Neural progenitor cell (in vitro differentiated cells): Measurements from ENCODE around the gene SELENOO. TPM values are rescaled to one million over a fixed set of nuclear protein-coding genes. Genes with fewer than 3 reads are reported as not detected.

Source experiments
- DNase-seq: peaks from one replicate; pipeline ENCODE4 v3.0.0-alpha.2; 2016; ENCODE audit warnings: low spot score
- H2AFZ ChIP-seq: fragments of 200-600 bp; sonication (generic); replicated peaks from 2 replicates; pipeline ENCODE4 v1.6.1; 2016; ENCODE audit warnings: antibody characterized with exemption
- H3F3A ChIP-seq: fragments of 200-600 bp; sonication (generic); 2 replicates; pipeline ENCODE4 v1.6.1; 2016; ENCODE audit warnings: antibody characterized with exemption, low read depth
- H3K27ac ChIP-seq: fragments of 200-600 bp; sonication (generic); 2 replicates; pipeline ENCODE4 v1.5.1; 2016; ENCODE audit warnings: mild to moderate bottlenecking
- H3K27me3 ChIP-seq: fragments of 200-600 bp; sonication (generic); 2 replicates; pipeline ENCODE4 v1.6.1; 2016; ENCODE audit warnings: mild to moderate bottlenecking, moderate library complexity
- H3K36me3 ChIP-seq: fragments of 200-600 bp; sonication (generic); 2 replicates; pipeline ENCODE4 v1.5.1; 2016
- H3K4me1 ChIP-seq: fragments of 200-600 bp; sonication (generic); 2 replicates; pipeline ENCODE4 v1.6.1; 2016; ENCODE audit warnings: mixed run types
- H3K4me2 ChIP-seq: fragments of 200-600 bp; sonication (generic); 2 replicates; pipeline ENCODE4 v1.6.1; 2016
- H3K4me3 ChIP-seq: fragments of 200-600 bp; sonication (generic); 2 replicates; pipeline ENCODE4 v1.5.1; 2016
- H3K79me2 ChIP-seq: fragments of 200-600 bp; sonication (generic); 2 replicates; pipeline ENCODE4 v1.6.1; 2016; ENCODE audit warnings: low read depth
- H3K9ac ChIP-seq: fragments of 200-600 bp; sonication (generic); 2 replicates; pipeline ENCODE4 v1.6.1; 2016
- H3K9me3 ChIP-seq: fragments of 200-600 bp; sonication (generic); 2 replicates; pipeline ENCODE4 v1.5.1; 2016; ENCODE audit warnings: low read depth
- H4K20me1 ChIP-seq: fragments of 200-600 bp; sonication (generic); 2 replicates; pipeline ENCODE4 v1.6.1; 2016; ENCODE audit warnings: low read depth
- H3K27ac Mint-ChIP-seq: 3 replicates; pipeline ENCODE4 v1.8.0; 2021; ENCODE audit warnings: mixed read lengths
- H3K27me3 Mint-ChIP-seq: 2 replicates; pipeline ENCODE4 v1.8.0; 2022; ENCODE audit warnings: low read depth, mild to moderate bottlenecking, inconsistent platforms, moderate library complexity, mixed read lengths; ENCODE audit not compliant: insufficient read depth
- H3K36me3 Mint-ChIP-seq: 3 replicates; pipeline ENCODE4 v1.8.0; 2021; ENCODE audit warnings: mixed read lengths
- H3K4me1 Mint-ChIP-seq: 3 replicates; pipeline ENCODE4 v1.8.0; 2021; ENCODE audit warnings: mixed read lengths
- H3K4me3 Mint-ChIP-seq: 3 replicates; pipeline ENCODE4 v1.8.0; 2021; ENCODE audit warnings: mild to moderate bottlenecking, moderate library complexity, mixed read lengths
- H3K9me3 Mint-ChIP-seq: 3 replicates; pipeline ENCODE4 v1.8.0; 2020; ENCODE audit warnings: mixed read lengths
- CTCF ChIP-seq: fragments of 200-600 bp; sonication (generic); IDR thresholded peaks from 2 replicates; pipeline ENCODE4 v1.5.1; 2017; ENCODE audit warnings: antibody characterized with exemption, mild to moderate bottlenecking
- EZH2 ChIP-seq: fragments of 200-600 bp; sonication (generic); IDR thresholded peaks from 2 replicates; pipeline ENCODE4 v1.6.1; 2017; ENCODE audit warnings: antibody characterized with exemption, mild to moderate bottlenecking, moderate library complexity
- EZH2phosphoT487 ChIP-seq: fragments of 200-600 bp; sonication (generic); IDR thresholded peaks from 2 replicates; pipeline ENCODE4 v1.6.1; 2017; ENCODE audit warnings: antibody characterized with exemption
- total RNA-seq: library from RNA; depleted of rRNA; stranded (reverse); fragments of >200 nt; gene quantifications from 2 replicates; pipeline ENCODE4 v1.2.3, GENCODE V29; 2015; ENCODE audit warnings: low replicate concordance

The SELENOO gene
- total RNA-seq, 1 donor from 2014 or later = 7.6 TPM

GRCh38 chr22:50229370-50229769 lies 28.6 kb downstream of the SELENOO start:
- H3K36me3 ChIP-seq = no peaks in the 10 kb centered on the region
- H3K4me2 ChIP-seq = no peak overlapping the region
- Mint-ChIP-seq H3K4me1 (no peaks in the 10 kb centered on the region), H3K9me3 (no peaks in the 10 kb centered on the region), H3K27ac (no peak overlapping the region), H3K36me3 (peaks cover 15% of the 10 kb centered on the region), H3K4me3 (no peak overlapping the region), H3K27me3 (peaks cover 6% of the 10 kb centered on the region)
- DNase-seq = no peak
- no peaks in the 10 kb centered on the region for H3K79me2 ChIP-seq
- peaks cover 5% of the 10 kb centered on the region for H4K20me1 ChIP-seq
- no peak overlapping the region for H2AFZ ChIP-seq
- TF ChIP-seq CTCF (no peak), EZH2phosphoT487 (no peak), EZH2 (no peak)
- no peak overlapping the region for H3K4me3 ChIP-seq
- no peak overlapping the region for H3K9ac ChIP-seq
- no peaks in the 10 kb centered on the region for H3F3A ChIP-seq
- no peaks in the 10 kb centered on the region for H3K27me3 ChIP-seq
- H3K27ac ChIP-seq = no peak overlapping the region
- no peaks in the 10 kb centered on the region for H3K4me1 ChIP-seq
- no peaks in the 10 kb centered on the region for H3K9me3 ChIP-seq

- Mint-ChIP-seq H3K27me3 (peaks cover 8% of the 10 kb centered on the region), H3K36me3 (peaks cover 24% of the 10 kb centered on the region), H3K4me1 (peaks cover 9% of the 10 kb centered on the region), H3K27ac (no peak overlapping the region), H3K4me3 (no peak overlapping the region), H3K9me3 (peaks cover 3% of the 10 kb centered on the region)
- Histone ChIP-seq H3K4me2 (no peak overlapping the region), H2AFZ (no peak overlapping the region), H4K20me1 (peaks cover 13% of the 10 kb centered on the region), H3K9me3 (no peaks in the 10 kb centered on the region), H3K9ac (no peak overlapping the region), H3K27me3 (no peaks in the 10 kb centered on the region), H3F3A (peaks cover 9% of the 10 kb centered on the region), H3K27ac (no peak overlapping the region), H3K36me3 (no peaks in the 10 kb centered on the region), H3K4me1 (no peaks in the 10 kb centered on the region), H3K79me2 (peaks cover 15% of the 10 kb centered on the region), H3K4me3 (no peak overlapping the region)
- no peak for DNase-seq
- TF ChIP-seq CTCF (no peak), EZH2phosphoT487 (no peak), EZH2 (no peak)
Observed at GRCh38 chr22:50232481-50233151, 31.8 kb downstream of the SELENOO start.

- H3F3A ChIP-seq = peaks cover 9% of the 10 kb centered on the region
- TF ChIP-seq EZH2 (no peak), EZH2phosphoT487 (no peak), CTCF (no peak)
- Mint-ChIP-seq H3K27ac (no peak overlapping the region), H3K4me1 (peaks cover 14% of the 10 kb centered on the region), H3K27me3 (peaks cover 10% of the 10 kb centered on the region), H3K9me3 (peaks cover 3% of the 10 kb centered on the region), H3K4me3 (no peak overlapping the region), H3K36me3 (peaks cover 24% of the 10 kb centered on the region)
- no peak overlapping the region for H2AFZ ChIP-seq
- no peaks in the 10 kb centered on the region for H3K4me1 ChIP-seq
- no peak overlapping the region for H3K9ac ChIP-seq
- no peaks in the 10 kb centered on the region for H3K9me3 ChIP-seq
- H3K36me3 ChIP-seq = no peaks in the 10 kb centered on the region
- H4K20me1 ChIP-seq = peaks cover 17% of the 10 kb centered on the region
- no peak for DNase-seq
- H3K27me3 ChIP-seq = no peaks in the 10 kb centered on the region
- H3K4me2 ChIP-seq = no peak overlapping the region
- peaks cover 15% of the 10 kb centered on the region for H3K79me2 ChIP-seq
- no peak overlapping the region for H3K27ac ChIP-seq
- no peak overlapping the region for H3K4me3 ChIP-seq
Observed at GRCh38 chr22:50233223-50233622, 32.4 kb downstream of the SELENOO start.
